Measurements from ENCODE around the gene TLE2.

- TF ChIP-seq, protein P1, sequence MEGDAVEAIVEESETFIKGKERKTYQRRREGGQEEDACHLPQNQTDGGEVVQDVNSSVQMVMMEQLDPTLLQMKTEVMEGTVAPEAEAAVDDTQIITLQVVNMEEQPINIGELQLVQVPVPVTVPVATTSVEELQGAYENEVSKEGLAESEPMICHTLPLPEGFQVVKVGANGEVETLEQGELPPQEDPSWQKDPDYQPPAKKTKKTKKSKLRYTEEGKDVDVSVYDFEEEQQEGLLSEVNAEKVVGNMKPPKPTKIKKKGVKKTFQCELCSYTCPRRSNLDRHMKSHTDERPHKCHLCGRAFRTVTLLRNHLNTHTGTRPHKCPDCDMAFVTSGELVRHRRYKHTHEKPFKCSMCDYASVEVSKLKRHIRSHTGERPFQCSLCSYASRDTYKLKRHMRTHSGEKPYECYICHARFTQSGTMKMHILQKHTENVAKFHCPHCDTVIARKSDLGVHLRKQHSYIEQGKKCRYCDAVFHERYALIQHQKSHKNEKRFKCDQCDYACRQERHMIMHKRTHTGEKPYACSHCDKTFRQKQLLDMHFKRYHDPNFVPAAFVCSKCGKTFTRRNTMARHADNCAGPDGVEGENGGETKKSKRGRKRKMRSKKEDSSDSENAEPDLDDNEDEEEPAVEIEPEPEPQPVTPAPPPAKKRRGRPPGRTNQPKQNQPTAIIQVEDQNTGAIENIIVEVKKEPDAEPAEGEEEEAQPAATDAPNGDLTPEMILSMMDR (IDR thresholded peaks at IDR 0.05; ENCODE audit: insufficient read depth, low read length, poor library complexity, severe bottlenecking): no peak
- TF ChIP-seq EZH2phosphoT487 (conservative IDR thresholded peaks at IDR 0.05; ENCODE audit: low read length): no peak
These were observed 4.6 kb downstream of the TLE2 start for GRCh38 chr19:3024509-3024869.

All from SU-DHL-6 (cell line).